ENCODE measurements around the gene CTSD. TPM values are rescaled to one million over a fixed set of nuclear protein-coding genes. Genes with fewer than 3 reads are reported as not detected.
A peak's percentile ranks its signal among the peaks of the same experiment; 100 is the strongest.

The CTSD gene
- total and polyA plus RNA-seq, 8 donors: 115 to 590 (median 257) TPM

DNA sequence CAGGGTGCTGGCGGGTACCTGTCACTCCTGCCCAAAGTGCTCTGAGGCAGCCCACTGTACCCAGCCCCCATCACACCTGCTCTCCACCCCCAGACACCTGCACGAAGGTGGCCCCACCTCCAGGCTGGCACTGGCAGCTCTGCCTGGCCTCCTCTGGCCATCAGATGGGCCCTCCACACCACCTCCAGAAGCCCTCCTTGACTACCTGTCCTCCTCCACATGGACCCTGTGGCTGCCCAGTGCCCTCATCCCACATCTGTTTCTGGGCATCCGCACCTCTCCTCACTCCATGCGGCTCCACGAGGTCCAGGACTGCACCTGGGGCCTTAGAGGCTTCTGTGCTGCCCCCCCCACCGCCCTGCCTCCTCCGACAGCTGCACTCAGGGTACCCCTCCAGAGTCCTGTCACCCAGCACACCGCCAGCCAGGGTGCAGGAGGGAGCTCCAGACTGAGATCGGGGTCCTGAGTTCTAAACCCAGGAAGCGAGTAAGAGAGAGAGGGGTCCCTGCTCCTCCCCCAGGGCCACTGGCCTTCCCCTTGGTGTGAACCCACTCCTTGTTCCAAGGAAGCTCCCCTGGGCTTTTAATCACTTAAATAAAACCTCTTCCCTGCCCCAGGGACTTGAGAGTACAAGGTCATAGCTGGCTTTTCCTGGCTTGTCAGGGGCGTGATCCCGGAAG lies 1.7 kb downstream of the CTSD start:
- intact Hi-C loops (cut with DNase I; ENCODE audit: low total_unique reads): no loop called here
- peak overlapping the region; percentile 91 to 97 (median 96) for H3K4me3 ChIP-seq
- peaks cover 9 to 46% (median 45%) of the 10 kb centered on the region in 4 donors for H3K36me3 ChIP-seq
- H3K27ac ChIP-seq: peak overlapping the region; percentile 92 to 98 (median 95)
- DNase-seq: no peak
- peaks cover 48 to 69% (median 68%) of the 10 kb centered on the region in 4 donors for H3K4me1 ChIP-seq
- TF ChIP-seq, protein P1, sequence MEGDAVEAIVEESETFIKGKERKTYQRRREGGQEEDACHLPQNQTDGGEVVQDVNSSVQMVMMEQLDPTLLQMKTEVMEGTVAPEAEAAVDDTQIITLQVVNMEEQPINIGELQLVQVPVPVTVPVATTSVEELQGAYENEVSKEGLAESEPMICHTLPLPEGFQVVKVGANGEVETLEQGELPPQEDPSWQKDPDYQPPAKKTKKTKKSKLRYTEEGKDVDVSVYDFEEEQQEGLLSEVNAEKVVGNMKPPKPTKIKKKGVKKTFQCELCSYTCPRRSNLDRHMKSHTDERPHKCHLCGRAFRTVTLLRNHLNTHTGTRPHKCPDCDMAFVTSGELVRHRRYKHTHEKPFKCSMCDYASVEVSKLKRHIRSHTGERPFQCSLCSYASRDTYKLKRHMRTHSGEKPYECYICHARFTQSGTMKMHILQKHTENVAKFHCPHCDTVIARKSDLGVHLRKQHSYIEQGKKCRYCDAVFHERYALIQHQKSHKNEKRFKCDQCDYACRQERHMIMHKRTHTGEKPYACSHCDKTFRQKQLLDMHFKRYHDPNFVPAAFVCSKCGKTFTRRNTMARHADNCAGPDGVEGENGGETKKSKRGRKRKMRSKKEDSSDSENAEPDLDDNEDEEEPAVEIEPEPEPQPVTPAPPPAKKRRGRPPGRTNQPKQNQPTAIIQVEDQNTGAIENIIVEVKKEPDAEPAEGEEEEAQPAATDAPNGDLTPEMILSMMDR (IDR thresholded peaks at IDR 0.05): no peak
- no peaks in the 10 kb centered on the region for H3K27me3 ChIP-seq
- 53 to 66% (median 54%) methylated on average over 8 to 12 of the region's 12 CpGs for WGBS, 5 donors
- no peaks in the 10 kb centered on the region for H3K9me3 ChIP-seq

- TF ChIP-seq EP300 (IDR thresholded peaks at IDR 0.05): no peak
- no peak for TF ChIP-seq POLR2A (IDR thresholded peaks at IDR 0.05)
- no peak for TF ChIP-seq POLR2AphosphoS5 (IDR thresholded peaks at IDR 0.05)
- TF ChIP-seq, protein P1 (IDR thresholded peaks at IDR 0.05): no peak
- H3K9me3 ChIP-seq: no peaks in the 10 kb centered on the region
- peaks cover 55 to 76% (median 75%) of the 10 kb centered on the region in 4 donors for H3K4me1 ChIP-seq
- H3K36me3 ChIP-seq: peaks cover 16 to 53% (median 52%) of the 10 kb centered on the region in 4 donors
- peak overlapping the region; percentile 92 to 98 (median 95) for H3K27ac ChIP-seq
- 66 to 83% (median 76%) methylated on average over 18 to 28 of the region's 28 CpGs for WGBS, 5 donors
- DNase-seq: no peak
- no peaks in the 10 kb centered on the region for H3K27me3 ChIP-seq
- peak overlapping the region; percentile 91 to 97 (median 96) for H3K4me3 ChIP-seq
- intact Hi-C loops (cut with DNase I; ENCODE audit: low total_unique reads): no loop called here
Observed at GRCh38 chr11:1761110-1761856, 2.4 kb downstream of the CTSD start.

- Histone ChIP-seq H3K27me3 (no peaks in the 10 kb centered on the region), H3K4me3 (peak overlapping the region in 3 of 4 donors; percentile 11 to 97 (median 96)), H3K27ac (peak overlapping the region; percentile 92 to 98 (median 95)), H3K4me1 (peaks cover 62 to 84% (median 83%) of the 10 kb centered on the region in 4 donors), H3K36me3 (peaks cover 21 to 60% (median 59%) of the 10 kb centered on the region in 4 donors), H3K9me3 (no peaks in the 10 kb centered on the region)
- peak; percentile 80 to 86 for DNase-seq
- WGBS, 5 donors: 27 to 53% (median 33%) methylated on average over 12 to 23 of the region's 23 CpGs
- intact Hi-C loops (cut with DNase I; ENCODE audit: low total_unique reads): no loop called here
- peak; percentile 23 to 81 (median 24) for TF ChIP-seq POLR2AphosphoS5 (IDR thresholded peaks at IDR 0.05)
- TF ChIP-seq EP300 (IDR thresholded peaks at IDR 0.05): no peak
Observed at GRCh38 chr11:1760351-1761109, 3.2 kb downstream of the CTSD start.

DNA sequence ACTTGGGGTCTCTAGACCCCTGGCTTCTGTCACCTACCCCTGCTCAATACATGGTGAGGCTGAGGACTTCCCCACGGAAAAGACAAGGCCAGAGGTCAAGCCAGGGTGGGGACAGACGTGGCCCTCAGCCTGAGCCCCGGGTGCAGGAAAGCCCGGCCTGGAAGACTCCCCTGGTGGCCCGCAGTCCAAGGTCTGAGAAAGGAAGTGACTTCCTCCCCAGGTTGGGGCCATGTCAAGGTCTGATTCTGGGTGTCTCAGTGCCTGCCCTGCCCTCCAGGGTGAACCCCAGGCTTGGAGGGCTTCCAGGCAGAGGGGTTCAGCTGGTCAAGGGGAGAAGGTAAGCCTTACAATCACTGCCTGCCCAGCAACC lies 3.9 kb downstream of the CTSD start:
- H3K4me1 ChIP-seq: peaks cover 63 to 91% (median 89%) of the 10 kb centered on the region in 4 donors
- WGBS, 5 donors: 43 to 63% (median 44%) methylated on average over 3 to 5 of the region's 5 CpGs

More for the DNA sequence above, 3.9 kb downstream of the CTSD start:
- Histone ChIP-seq H3K9me3 (no peaks in the 10 kb centered on the region), H3K36me3 (peaks cover 28 to 67% (median 66%) of the 10 kb centered on the region in 4 donors), H3K27me3 (no peaks in the 10 kb centered on the region), H3K4me3 (peak overlapping the region in 2 of 4 donors; percentile 96 to 97), H3K27ac (peak overlapping the region; percentile 12 to 98 (median 95))
- intact Hi-C loops (cut with DNase I; ENCODE audit: low total_unique reads): no loop called here
- TF ChIP-seq POLR2AphosphoS5 (IDR thresholded peaks at IDR 0.05) (no peak), POLR2A (IDR thresholded peaks at IDR 0.05) (no peak), EP300 (IDR thresholded peaks at IDR 0.05) (no peak)
- TF ChIP-seq, protein P1 (IDR thresholded peaks at IDR 0.05): no peak
- DNase-seq: no peak

All from stomach (tissue), 9 donors.